Measurements from ENCODE around the gene BRSK1.

Gene BRSK1

DNA sequence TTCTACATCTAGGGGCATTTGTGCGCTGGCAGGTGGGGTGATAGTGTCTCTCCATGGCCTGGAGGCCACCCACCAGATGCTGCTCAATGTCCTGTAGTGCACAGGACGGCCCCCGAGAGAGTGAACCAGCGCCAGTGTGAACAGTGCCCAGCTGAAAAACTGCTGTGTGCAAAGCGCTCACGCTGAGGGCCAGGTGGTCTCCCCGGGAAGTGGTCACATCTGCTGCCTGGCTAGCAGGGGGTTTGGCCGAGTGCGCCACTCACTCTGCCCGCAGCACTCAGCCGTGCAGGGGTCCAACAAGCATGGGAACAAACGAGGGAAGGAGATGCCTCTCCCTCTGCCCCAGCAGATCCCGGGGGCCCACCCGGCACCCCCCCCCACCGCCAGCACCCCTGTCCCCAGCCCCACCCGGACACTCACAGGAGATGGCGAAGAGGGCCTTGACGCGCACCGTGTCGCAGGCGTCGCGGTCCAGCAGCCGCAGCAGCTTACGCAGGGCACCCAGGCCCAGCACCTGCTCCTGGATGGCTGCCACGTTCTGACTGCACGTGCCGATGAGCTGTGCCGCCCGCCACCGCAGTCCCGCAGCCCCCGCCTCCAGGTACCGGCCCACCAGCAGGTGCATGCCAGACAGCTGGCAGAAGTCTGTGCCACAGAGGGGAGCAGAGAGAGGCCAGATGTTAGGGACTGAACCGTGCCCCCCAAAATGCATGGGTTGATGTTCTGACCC is 9.7 kb upstream of the BRSK1 start:
- H3K4me3 ChIP-seq (ENCODE audit: control insufficient read depth, low read depth, low read length): no peak overlapping the region
- TF ChIP-seq CTCF (conservative IDR thresholded peaks at IDR 0.05; ENCODE audit: control insufficient read depth, insufficient read depth, low read depth, low read length): no peak
- no peak for DNase-seq (ENCODE audit: low read depth)

DNA sequence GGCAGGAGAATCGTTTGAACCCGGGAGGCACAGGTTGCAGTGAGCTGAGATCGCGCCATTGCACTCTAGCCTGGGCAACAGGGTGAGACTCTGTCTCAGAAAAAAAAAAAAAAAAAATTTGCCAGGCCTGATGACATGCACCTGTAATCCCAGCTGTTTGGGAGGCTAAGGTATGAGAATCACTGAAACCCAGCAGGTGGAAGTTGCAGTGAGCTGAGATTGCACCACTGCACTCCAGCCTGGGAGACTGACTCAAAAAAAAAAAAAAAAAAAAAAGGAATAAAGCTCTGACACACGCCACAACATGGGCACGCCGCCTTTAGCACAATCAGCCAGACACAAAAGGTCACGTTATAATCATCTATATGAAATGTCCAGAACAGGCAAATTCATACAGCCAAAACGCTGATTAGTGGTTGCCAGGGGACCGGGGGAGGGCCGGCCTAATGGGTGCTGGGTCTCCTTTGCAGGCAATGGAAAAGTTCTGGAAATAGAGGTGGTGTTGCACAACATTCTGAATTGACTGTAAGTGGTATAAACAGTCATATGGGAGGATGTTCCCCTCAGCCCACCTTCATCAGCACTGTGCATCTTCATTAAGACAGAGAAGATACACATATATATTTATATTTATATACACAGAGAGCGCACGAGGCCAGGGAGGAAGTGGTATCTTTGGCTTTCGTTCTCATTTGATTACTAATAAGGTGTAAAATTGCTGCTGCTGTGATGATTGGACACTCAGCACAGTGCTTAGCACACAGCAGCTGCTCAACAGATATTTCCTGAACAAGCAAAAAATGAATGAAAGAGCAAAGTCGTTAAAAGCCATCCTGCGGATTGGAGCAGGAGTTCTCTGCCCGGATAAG is 7.7 kb upstream of the BRSK1 start:
- no peak overlapping the region for H3K4me3 ChIP-seq (ENCODE audit: control insufficient read depth, low read depth, low read length)
- DNase-seq (ENCODE audit: low read depth): no peak
- no peak for TF ChIP-seq CTCF (conservative IDR thresholded peaks at IDR 0.05; ENCODE audit: control insufficient read depth, insufficient read depth, low read depth, low read length)

DNA sequence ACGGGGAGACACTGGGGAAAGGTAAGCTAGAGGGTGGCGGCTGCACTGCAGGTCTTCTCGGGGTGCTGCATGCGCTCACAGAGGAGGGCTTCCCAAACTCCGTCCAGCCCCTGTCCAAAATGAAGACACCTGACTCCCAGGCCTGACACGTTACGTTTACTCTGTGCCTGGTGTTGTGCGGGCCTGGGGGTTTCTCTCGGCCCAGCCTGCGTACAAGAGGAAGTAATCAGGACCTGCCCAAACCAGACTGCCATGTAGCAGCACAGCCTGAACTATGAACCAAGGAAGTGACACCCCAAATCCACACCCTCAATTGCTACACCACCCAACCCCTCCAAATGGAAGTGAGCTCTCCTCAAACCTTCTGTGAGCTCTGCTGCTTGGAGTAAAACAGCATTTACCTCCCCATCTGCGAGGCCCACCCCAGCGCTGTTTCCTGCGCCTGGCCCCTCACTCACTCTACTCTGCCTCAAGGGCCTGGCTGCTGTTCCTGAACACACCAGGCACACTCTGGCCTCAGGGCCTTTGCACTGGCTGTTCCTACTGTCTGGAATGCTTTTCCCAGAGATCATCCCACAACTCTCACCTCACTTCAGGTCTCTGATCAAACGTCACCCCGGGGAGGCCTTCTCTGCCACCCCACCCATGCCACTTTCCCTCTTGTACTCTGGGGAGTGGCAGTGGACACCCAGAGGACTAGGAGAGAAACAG is 6.9 kb upstream of the BRSK1 start:
- no peak for DNase-seq (ENCODE audit: low read depth)
- TF ChIP-seq CTCF (conservative IDR thresholded peaks at IDR 0.05; ENCODE audit: control insufficient read depth, insufficient read depth, low read depth, low read length): no peak
- no peak overlapping the region for H3K4me3 ChIP-seq (ENCODE audit: control insufficient read depth, low read depth, low read length)

- no peak for TF ChIP-seq CTCF (conservative IDR thresholded peaks at IDR 0.05; ENCODE audit: control insufficient read depth, insufficient read depth, low read depth, low read length)
- H3K4me3 ChIP-seq (ENCODE audit: control insufficient read depth, low read depth, low read length): no peak overlapping the region
- no peak for DNase-seq (ENCODE audit: low read depth)
These were observed 6.3 kb upstream of the BRSK1 start for GRCh38 chr19:55277494-55277893.

- no peak for TF ChIP-seq CTCF (conservative IDR thresholded peaks at IDR 0.05; ENCODE audit: control insufficient read depth, insufficient read depth, low read depth, low read length)
- no peak for DNase-seq (ENCODE audit: low read depth)
- peak overlapping the region; percentile 77 for H3K4me3 ChIP-seq (ENCODE audit: control insufficient read depth, low read depth, low read length)
These were observed 5.2 kb upstream of the BRSK1 start for GRCh38 chr19:55278391-55279135.

DNA sequence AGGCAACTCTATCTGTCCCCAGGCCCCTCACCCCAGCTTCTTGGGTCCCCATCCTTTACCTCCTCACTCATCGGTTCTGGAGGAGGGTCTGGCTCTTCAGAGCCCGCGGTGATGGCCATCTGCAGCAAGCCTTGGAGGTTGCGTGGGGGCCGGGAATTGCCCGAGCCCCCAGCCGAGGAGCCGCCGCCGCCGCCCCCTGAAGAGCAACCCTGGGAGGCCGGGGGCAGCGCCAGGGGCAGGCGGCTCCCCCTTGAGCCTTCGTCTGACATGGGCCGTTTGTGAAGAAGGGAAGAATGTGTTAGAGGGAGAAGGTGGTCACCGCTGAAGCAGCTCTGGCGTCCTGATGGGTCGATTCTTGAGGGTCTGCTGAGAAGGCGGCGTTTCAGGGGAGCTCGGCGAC is 4.5 kb upstream of the BRSK1 start:
- H3K4me3 ChIP-seq (ENCODE audit: control insufficient read depth, low read depth, low read length): peak overlapping the region; percentile 77
- TF ChIP-seq CTCF (conservative IDR thresholded peaks at IDR 0.05; ENCODE audit: control insufficient read depth, insufficient read depth, low read depth, low read length): no peak

More for the DNA sequence above, 4.5 kb upstream of the BRSK1 start:
- DNase-seq (ENCODE audit: low read depth): no peak

Data from fibroblast of mammary gland (primary cell).